ENCODE data around the gene EFNB3. TPM values are rescaled to one million over a fixed set of nuclear protein-coding genes. Genes with fewer than 3 reads are reported as not detected.

Gene EFNB3
- total and polyA plus RNA-seq, 2 of the 8 experiments (the other 6 are each of a cell fraction or from before 2014, with no cell fraction given), result 15.0 to 27.3 TPM

- TF ChIP-seq CHD7 (IDR thresholded peaks at IDR 0.05; ENCODE audit: insufficient replicate concordance, low read length) (no peak), SIX5 (IDR thresholded peaks at IDR 0.05; ENCODE audit: low read depth, low read length) (no peak), TAF1 (IDR thresholded peaks at IDR 0.05; ENCODE audit: low read depth, low read length) (no peak), USF2 (IDR thresholded peaks at IDR 0.05; ENCODE audit: low read length) (no peak), BRCA1 (IDR thresholded peaks at IDR 0.05; ENCODE audit: low read depth, low read length) (no peak)
Observed at GRCh38 chr17:7739746-7740145, 34.7 kb downstream of the EFNB3 start (continued).

All from H1 (cell line).